Prostate gland (tissue), 2 donors: ENCODE measurements around the gene NFASC. TPM values are rescaled to one million over a fixed set of nuclear protein-coding genes. Genes with fewer than 3 reads are reported as not detected.

Source experiments
- DNase-seq: peaks from one replicate; pipeline ENCODE4 v3.0.0-alpha.2; 2019; ENCODE audit warnings: low spot score
- H3K27ac ChIP-seq, 2 donors: fragments of 200-600 bp; sonication (generic); 2 replicates each; pipeline ENCODE4 v1.5.1; 2017 to 2019
- H3K27me3 ChIP-seq: fragments of 200-600 bp; sonication (generic); replicated peaks from 2 replicates; pipeline ENCODE4 v1.5.1; 2019; ENCODE audit not compliant: insufficient read depth
- H3K36me3 ChIP-seq, 2 donors: fragments of 200-600 bp; sonication (generic); 1 replicate in 1 of 2; 2 replicates in 1 of 2; pipeline versions ENCODE4 v1.5.1 to v1.8.1; 2017 to 2019
- H3K4me1 ChIP-seq: fragments of 200-600 bp; sonication (generic); replicated peaks from 2 replicates; pipeline ENCODE4 v1.5.1; 2019
- H3K4me3 ChIP-seq, 2 donors: fragments of 200-600 bp; sonication (generic); 2 replicates each; pipeline ENCODE4 v1.5.1; 2017 to 2019
- H3K9me3 ChIP-seq: fragments of 200-600 bp; sonication (generic); 2 replicates; pipeline ENCODE4 v1.5.1; 2017
- CTCF ChIP-seq, 4 experiments: fragments of 200-600 bp in 2 of 4; fragments of 450-650 bp in 2 of 4; sonication (generic) in 2 of 4; IDR thresholded peaks; 1 replicate in 3 of 4; 2 replicates in 1 of 4; pipeline ENCODE4 v1.5.1; 2016 to 2019; ENCODE audit warnings: antibody characterized with exemption in 4 of 4, mild to moderate bottlenecking in 2 of 4, moderate library complexity in 2 of 4
- POLR2A ChIP-seq: fragments of 450-650 bp; IDR thresholded peaks from one replicate; pipeline ENCODE4 v1.6.1; 2016; ENCODE audit warnings: antibody characterized with exemption, mild to moderate bottlenecking
- POLR2AphosphoS5 ChIP-seq: sonication (generic); formaldehyde crosslinking; IDR thresholded peaks from one replicate; pipeline ENCODE4 v1.6.1; 2017; ENCODE audit warnings: antibody characterized with exemption
- WGBS: methylation state at CpG from one replicate; pipeline ENCODE4 v1.1.5; 2018; 5-methylcytosine and 5-hydroxymethylcytosine counted together
- intact Hi-C: fragments of 100-400 bp; cut with DNase I; formaldehyde crosslinking; loops from one replicate; pipeline ENCODE4 v1.14.2; 2022
- total RNA-seq, 2 donors: library from RNA; depleted of rRNA; stranded (reverse); fragments of >200 nt; gene quantifications; one replicate each; pipeline ENCODE4 v1.1.0, GENCODE V29; 2016

NFASC gene
- total RNA-seq, 2 donors from 2014 or later, result 3.7 to 13.2 TPM

GRCh38 chr1:205049479-205049878, 178.8 kb downstream of the NFASC start:
- no peaks in the 10 kb centered on the region for H3K4me1 ChIP-seq
- intact Hi-C loops, result no loop called here
- no peaks in the 10 kb centered on the region for H3K9me3 ChIP-seq
- H3K4me3 ChIP-seq, result no peak overlapping the region
- TF ChIP-seq CTCF (IDR thresholded peaks at IDR 0.05) (no peak), POLR2AphosphoS5 (no peak), POLR2A (no peak)
- H3K36me3 ChIP-seq, result no peaks in the 10 kb centered on the region
- no peaks in the 10 kb centered on the region for H3K27me3 ChIP-seq
- DNase-seq, result no peak
- 59% methylated on average over 6 of the region's 6 CpGs for WGBS
- no peak overlapping the region for H3K27ac ChIP-seq

GRCh38 chr1:205052690-205053089, 182.0 kb downstream of the NFASC start:
- H3K4me1 ChIP-seq, result no peaks in the 10 kb centered on the region
- no peak overlapping the region for H3K4me3 ChIP-seq
- no peak for TF ChIP-seq POLR2A
- TF ChIP-seq CTCF (IDR thresholded peaks at IDR 0.05), result no peak
- no peak for TF ChIP-seq POLR2AphosphoS5
- no peaks in the 10 kb centered on the region for H3K9me3 ChIP-seq
- no peaks in the 10 kb centered on the region for H3K27me3 ChIP-seq
- no peak overlapping the region for H3K27ac ChIP-seq
- DNase-seq, result no peak
- intact Hi-C loops, result no loop called here
- H3K36me3 ChIP-seq, result no peaks in the 10 kb centered on the region
- 84% methylated on average over 11 of the region's 11 CpGs for WGBS

- intact Hi-C loops, result no loop called here
- DNase-seq, result no peak
- Histone ChIP-seq H3K36me3 (no peaks in the 10 kb centered on the region), H3K4me1 (no peaks in the 10 kb centered on the region), H3K27ac (no peak overlapping the region), H3K27me3 (no peaks in the 10 kb centered on the region), H3K4me3 (no peak overlapping the region), H3K9me3 (no peaks in the 10 kb centered on the region)
- 96% methylated on average over 5 of the region's 5 CpGs for WGBS
- TF ChIP-seq POLR2A, result no peak
- TF ChIP-seq POLR2AphosphoS5, result no peak
- no peak for TF ChIP-seq CTCF (IDR thresholded peaks at IDR 0.05)
Observed at GRCh38 chr1:205053296-205053695, 182.6 kb downstream of the NFASC start.

GRCh38 chr1:205054013-205054412, 183.4 kb downstream of the NFASC start:
- Histone ChIP-seq H3K27me3 (no peaks in the 10 kb centered on the region), H3K4me1 (no peaks in the 10 kb centered on the region), H3K27ac (no peak overlapping the region), H3K36me3 (no peaks in the 10 kb centered on the region), H3K4me3 (no peak overlapping the region), H3K9me3 (no peaks in the 10 kb centered on the region)
- intact Hi-C loops, result no loop called here
- 49% methylated on average over 7 of the region's 7 CpGs for WGBS
- TF ChIP-seq CTCF (IDR thresholded peaks at IDR 0.05) (no peak), POLR2AphosphoS5 (no peak), POLR2A (no peak)
- no peak for DNase-seq

GRCh38 chr1:205056188-205056611, 185.5 kb downstream of the NFASC start:
- TF ChIP-seq CTCF (IDR thresholded peaks at IDR 0.05) (no peak), POLR2A (no peak), POLR2AphosphoS5 (no peak)
- intact Hi-C loops, result no loop called here
- no peaks in the 10 kb centered on the region for H3K36me3 ChIP-seq
- DNase-seq, result no peak
- H3K9me3 ChIP-seq, result no peaks in the 10 kb centered on the region
- 79% methylated on average over 13 of the region's 13 CpGs for WGBS
- H3K27me3 ChIP-seq, result no peaks in the 10 kb centered on the region
- no peaks in the 10 kb centered on the region for H3K4me1 ChIP-seq
- no peak overlapping the region for H3K27ac ChIP-seq
- H3K4me3 ChIP-seq, result no peak overlapping the region
